Measurements from ENCODE around the gene SMPD4.
"Not testable (repeated sequence)": the region's sequence is repeated elsewhere in the genome, so short reads cannot be mapped to it uniquely, and the experiment has no call there.

SMPD4 gene

GRCh38 chr2:130138326-130138725 is 43.1 kb downstream of the SMPD4 start:
- not testable (repeated sequence) for H3K4me3 ChIP-seq (replicated peaks; ENCODE audit: low read depth, low read length); DNase-seq (ENCODE audit: low read depth)

- not testable (repeated sequence) for H3K4me3 ChIP-seq (replicated peaks; ENCODE audit: low read depth, low read length); DNase-seq (ENCODE audit: low read depth)
Observed at GRCh38 chr2:130137118-130137517, 44.3 kb downstream of the SMPD4 start.

GRCh38 chr2:130136546-130136945 is 44.9 kb downstream of the SMPD4 start:
- not testable (repeated sequence) for H3K4me3 ChIP-seq (replicated peaks; ENCODE audit: low read depth, low read length); DNase-seq (ENCODE audit: low read depth)

- TF ChIP-seq CTCF (IDR thresholded peaks at IDR 0.05; ENCODE audit: low read length, missing control alignments), result no peak
- no peak for DNase-seq (ENCODE audit: low read depth)
- no peak overlapping the region for H3K4me3 ChIP-seq (replicated peaks; ENCODE audit: low read depth, low read length)
Observed at GRCh38 chr2:130135692-130136541, 45.5 kb downstream of the SMPD4 start.

- DNase-seq (ENCODE audit: low read depth); H3K4me3 ChIP-seq (replicated peaks; ENCODE audit: low read depth, low read length): not testable (repeated sequence)
Observed at GRCh38 chr2:130129120-130129829, 52.1 kb downstream of the SMPD4 start, which contains the start of gene POTEF. Gene POTEF, minus strand, starts transcription at chr2:130129222. Its CDS starts 8,707 bp downstream, at chr2:130120515.

GRCh38 chr2:130128464-130128863 is 52.9 kb downstream of the SMPD4 start:
- DNase-seq (ENCODE audit: low read depth); H3K4me3 ChIP-seq (replicated peaks; ENCODE audit: low read depth, low read length): not testable (repeated sequence)

GRCh38 chr2:130127726-130128125 is 53.7 kb downstream of the SMPD4 start:
- not testable (repeated sequence) for DNase-seq (ENCODE audit: low read depth); H3K4me3 ChIP-seq (replicated peaks; ENCODE audit: low read depth, low read length)

- not testable (repeated sequence) for DNase-seq (ENCODE audit: low read depth)
Observed at GRCh38 chr2:130120924-130121323, 60.5 kb downstream of the SMPD4 start.

GRCh38 chr2:130102597-130103363 is 78.6 kb downstream of the SMPD4 start:
- not testable (repeated sequence) for DNase-seq (ENCODE audit: low read depth); H3K4me3 ChIP-seq (replicated peaks; ENCODE audit: low read depth, low read length)

More at GRCh38 chr2:130120924-130121323, 60.5 kb downstream of the SMPD4 start:
- H3K4me3 ChIP-seq (replicated peaks; ENCODE audit: low read depth, low read length), result not testable (repeated sequence)
